KOPT-K1 (cell line): ENCODE data around the gene NOTCH4.
"Not testable (repeated sequence)": the region's sequence is repeated elsewhere in the genome, so short reads cannot be mapped to it uniquely, and the experiment has no call there.

Experiments used
- H3K27ac ChIP-seq: fragments of 200-600 bp; sonication (generic); 2 replicates; pipeline ENCODE4 v1.5.1; 2016; ENCODE audit warnings: antibody characterized with exemption, mild to moderate bottlenecking, low read depth, low read length; ENCODE audit not compliant: poor library complexity, severe bottlenecking
- H3K36me3 ChIP-seq: fragments of 200-600 bp; sonication (generic); 2 replicates; pipeline ENCODE4 v1.5.1; 2017; ENCODE audit warnings: antibody characterized with exemption, mild to moderate bottlenecking, low read length, moderate library complexity; ENCODE audit not compliant: insufficient read depth
- H3K9me3 ChIP-seq: fragments of 200-600 bp; sonication (generic); 2 replicates; pipeline ENCODE4 v1.5.1; 2017; ENCODE audit warnings: antibody characterized with exemption, low read length, mild to moderate bottlenecking; ENCODE audit not compliant: insufficient read depth, poor library complexity, severe bottlenecking

Gene NOTCH4

DNA sequence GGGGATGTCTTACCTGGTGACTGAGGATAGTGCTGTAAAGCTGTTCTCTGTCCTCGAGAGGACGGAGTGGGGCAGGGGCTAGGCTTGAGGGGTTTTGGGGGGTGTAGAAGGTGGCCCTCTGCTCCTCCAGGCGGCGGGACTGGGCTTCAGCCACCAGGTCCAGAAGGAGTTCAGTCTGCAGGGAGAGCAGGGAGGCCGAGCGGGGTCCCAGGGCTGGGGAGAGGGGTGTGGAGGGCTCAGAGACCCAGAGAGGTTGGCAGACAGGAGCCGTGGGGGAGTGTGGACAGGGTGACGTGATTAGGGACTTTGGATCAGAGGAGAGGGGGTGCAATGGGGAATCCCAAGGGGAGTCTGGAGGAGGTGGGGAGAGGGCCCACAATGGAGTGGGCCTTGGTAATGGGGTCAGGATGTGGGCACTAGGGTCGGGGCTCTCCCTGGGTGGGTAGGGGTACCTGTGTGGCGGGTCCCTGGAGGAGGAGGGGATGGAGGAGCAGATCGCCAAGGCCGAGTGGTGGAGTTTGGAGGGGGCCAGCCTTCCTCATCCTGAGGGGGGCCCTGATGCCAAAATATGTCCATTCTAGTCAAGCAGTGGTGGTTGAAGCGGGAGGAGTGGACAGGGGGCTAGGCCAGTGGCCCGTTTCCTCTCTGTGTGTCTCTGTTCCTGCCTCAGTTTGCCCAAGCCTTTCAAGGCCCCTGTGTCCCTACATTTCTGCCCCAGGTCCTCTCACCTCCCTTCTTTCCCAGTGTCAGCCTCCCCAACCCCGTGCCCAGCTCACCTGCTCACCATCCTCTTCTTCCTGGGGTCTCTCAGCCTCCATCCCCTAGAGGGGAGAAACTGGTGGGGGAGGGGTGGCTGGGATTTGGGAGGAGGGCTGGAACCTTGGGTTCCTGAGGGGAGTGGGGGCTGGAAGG, 31.9 kb downstream of the NOTCH4 start:
- H3K9me3 ChIP-seq = no peaks in the 10 kb centered on the region
- peak overlapping the region; percentile 98 for H3K27ac ChIP-seq
- H3K36me3 ChIP-seq = peaks cover 14% of the 10 kb centered on the region

DNA sequence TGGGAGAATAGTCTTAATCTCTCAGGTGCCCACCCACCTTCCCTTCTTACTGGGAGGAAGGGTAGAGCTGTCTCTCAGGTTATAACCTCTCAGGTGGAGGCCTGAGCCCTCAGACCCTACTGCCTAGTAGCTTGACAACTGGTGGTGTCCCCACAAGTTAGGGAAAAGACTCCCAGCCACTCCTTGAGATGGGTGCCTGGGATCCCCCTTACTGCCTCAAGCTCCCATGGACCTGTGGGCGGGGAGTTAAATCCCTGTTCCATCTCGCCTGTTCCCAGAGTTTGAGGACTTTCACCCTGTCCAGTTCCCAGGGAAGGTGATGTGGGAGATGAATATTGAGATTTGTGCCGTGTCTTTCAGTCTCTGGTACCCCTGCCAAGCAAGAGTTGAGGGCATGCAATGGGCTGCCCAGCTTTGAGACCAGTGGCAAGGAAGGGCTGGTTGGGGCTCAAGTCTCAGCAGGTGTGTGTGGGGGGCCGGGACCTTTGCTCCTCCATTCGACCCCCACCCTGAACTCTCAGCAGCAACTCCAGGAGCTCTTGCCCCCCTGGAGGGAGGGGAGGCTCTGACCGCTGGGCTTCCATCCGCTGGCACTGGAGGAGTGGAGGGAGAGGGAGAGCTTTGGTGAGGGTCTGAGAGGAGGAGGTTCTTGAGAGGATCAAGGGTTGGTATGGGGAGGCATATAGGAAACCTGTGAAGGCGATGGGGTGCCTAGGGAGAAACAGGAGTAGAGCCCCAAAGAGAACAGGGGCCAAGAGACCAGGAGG, 32.8 kb downstream of the NOTCH4 start:
- Histone ChIP-seq H3K9me3 (no peaks in the 10 kb centered on the region), H3K27ac (peak overlapping the region; percentile 98), H3K36me3 (peaks cover 22% of the 10 kb centered on the region)

DNA sequence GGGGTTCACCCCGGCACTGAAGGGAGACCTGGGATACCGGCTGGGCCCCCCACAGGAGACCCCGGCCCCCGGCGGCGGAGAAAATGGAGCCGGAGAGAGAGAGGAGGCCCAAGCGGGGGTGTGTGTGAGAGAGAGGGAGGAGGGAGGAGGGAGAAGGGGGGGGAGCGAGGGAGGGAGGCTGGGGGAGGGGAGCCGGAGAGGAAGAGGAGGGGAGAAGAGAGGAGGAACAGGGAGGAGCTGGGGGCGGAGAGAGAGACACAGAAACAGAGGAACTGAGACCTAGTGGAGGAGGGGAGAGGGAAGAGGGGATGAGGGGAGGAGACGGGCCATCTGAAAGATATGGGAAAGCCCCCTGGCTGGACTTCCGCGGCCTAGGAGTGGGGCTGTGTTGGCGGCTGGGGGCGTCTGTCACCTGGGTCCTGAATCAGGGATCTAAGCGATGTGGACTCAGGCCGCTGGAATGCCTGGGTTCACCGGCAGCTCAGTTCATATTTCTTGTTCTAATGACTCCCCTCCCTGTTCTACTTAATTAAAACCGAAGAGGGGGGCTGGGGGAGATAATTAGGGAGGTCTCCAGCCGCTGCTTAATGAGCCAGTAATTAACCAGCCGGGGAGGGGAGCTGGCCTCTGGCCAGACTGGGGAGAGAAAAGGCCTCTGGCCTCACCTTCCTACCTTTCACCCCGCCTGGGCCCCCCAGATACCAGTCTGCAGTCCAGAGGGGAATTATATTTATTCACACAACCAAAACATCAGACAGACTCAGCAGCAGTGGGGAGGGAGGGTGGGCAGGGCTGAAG, 33.6 kb downstream of the NOTCH4 start, which contains the start of gene PBX2:
Gene PBX2, minus strand, starts transcription at position 149 of the 798 bp plus-strand sequence. CDS start 287 bp downstream, outside the sequence.
- Histone ChIP-seq H3K9me3 (no peaks in the 10 kb centered on the region), H3K36me3 (peaks cover 29% of the 10 kb centered on the region), H3K27ac (peak within 1 kb of the TSS; percentile 98)

- Histone ChIP-seq H3K36me3 (peaks cover 29% of the 10 kb centered on the region), H3K9me3 (no peaks in the 10 kb centered on the region), H3K27ac (peak overlapping the region; percentile 98)
These were observed 34.2 kb downstream of the NOTCH4 start for GRCh38 chr6:32189742-32190053.

- Histone ChIP-seq H3K9me3 (no peaks in the 10 kb centered on the region), H3K36me3 (peaks cover 32% of the 10 kb centered on the region), H3K27ac (peak overlapping the region; percentile 98)
These were observed 34.7 kb downstream of the NOTCH4 start for GRCh38 chr6:32189069-32189741.

- Histone ChIP-seq H3K36me3 (peaks cover 39% of the 10 kb centered on the region), H3K27ac (peak overlapping the region; percentile 98), H3K9me3 (no peaks in the 10 kb centered on the region)
These were observed 35.3 kb downstream of the NOTCH4 start for GRCh38 chr6:32188381-32189068.

DNA sequence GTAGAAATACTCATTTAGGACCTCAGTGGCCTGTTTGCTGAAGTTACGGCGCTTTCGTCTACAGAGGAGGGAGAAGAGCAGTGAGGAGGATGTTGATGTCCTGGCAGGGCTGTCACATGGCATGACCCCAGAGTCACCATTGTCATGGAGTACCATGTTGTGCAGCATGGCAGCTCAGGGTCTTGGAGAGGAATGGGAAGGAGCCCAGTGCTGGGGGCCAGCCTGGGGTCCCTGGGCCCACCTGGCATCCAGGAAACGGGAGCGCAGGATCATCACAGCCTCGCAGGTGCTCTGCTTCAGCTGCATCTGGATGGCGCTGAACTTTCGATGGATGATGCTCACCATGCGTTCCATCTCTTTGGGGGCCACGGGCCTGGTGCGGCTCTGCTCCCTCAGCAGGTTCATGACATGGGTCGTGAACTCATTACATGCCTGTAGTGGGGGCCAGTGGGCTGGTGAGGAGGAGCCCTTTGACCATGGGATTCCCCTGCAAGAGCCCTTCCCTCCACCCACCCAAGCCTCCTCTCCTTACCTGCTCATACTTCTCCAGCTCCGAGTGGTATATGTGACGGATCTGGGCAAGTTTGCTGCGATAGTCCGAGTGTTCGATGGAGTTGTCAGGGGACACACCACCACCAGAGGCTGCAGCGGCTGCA, 36.0 kb downstream of the NOTCH4 start:
- H3K9me3 ChIP-seq = not testable (repeated sequence)
- peak overlapping the region; percentile 28 for H3K27ac ChIP-seq
- peaks cover 46% of the 10 kb centered on the region for H3K36me3 ChIP-seq

DNA sequence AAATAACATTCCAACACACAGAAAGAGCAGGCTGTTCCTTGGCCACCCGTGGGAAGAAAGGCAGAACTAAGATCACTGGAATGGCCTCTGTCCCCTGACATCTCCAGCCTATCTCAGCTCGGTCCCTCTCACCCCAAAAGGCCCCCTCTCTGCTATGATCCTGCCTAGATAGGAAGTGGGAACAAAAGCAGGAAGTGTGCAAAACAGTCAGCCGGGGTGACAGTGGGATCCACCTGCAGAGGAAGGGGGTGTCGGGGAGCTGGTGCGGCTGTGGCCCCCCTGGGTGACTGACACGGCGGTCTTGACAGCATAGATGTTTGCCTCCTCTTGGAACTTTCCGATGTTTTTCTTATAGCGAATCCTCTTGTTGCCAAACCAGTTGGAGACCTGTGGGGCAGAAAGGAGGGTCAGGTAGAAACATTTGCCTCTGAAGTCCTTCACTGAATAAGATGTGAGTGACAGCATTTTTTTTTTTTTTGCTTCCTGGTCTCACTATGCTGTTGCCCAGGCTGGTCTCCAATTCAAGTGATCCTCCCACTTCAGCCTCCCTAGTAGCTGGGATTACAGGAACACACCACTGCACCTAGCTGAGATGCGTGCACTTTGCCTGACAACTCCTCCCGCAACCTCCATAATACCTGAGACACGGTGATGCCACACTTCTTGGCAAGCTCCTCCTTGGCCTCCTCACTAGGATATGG, 36.7 kb downstream of the NOTCH4 start:
- Histone ChIP-seq H3K9me3 (no peaks in the 10 kb centered on the region), H3K27ac (peak overlapping the region; percentile 28)

GRCh38 chr6:32186151-32186840, 37.6 kb downstream of the NOTCH4 start:
- H3K27ac ChIP-seq = peak overlapping the region; percentile 28
- H3K36me3 ChIP-seq = peaks cover 61% of the 10 kb centered on the region
- H3K9me3 ChIP-seq = not testable (repeated sequence)

More for the DNA sequence above, 36.7 kb downstream of the NOTCH4 start:
- H3K36me3 ChIP-seq = peaks cover 53% of the 10 kb centered on the region

DNA sequence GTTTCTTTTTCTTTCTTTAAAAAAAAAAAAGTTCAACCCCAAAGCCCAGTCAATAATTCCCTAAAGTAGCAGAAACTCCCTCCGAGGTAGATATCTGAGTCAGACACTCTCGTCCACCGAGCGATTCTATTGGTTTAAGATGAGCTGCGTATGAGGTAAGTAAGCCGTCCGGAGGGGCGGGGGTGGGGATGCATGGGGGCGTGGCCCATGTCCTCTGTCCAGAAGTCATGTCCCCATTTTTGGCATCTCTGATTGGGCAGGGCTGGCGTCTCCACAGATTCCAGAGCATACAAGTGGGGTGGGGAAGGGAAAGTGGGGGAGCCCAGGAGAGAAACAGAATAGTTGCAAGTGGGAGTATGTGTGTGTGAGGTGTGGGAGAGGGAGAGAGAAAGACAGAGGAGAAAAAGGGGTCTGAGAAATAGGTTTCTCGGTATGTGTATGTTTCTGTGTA, 38.2 kb downstream of the NOTCH4 start:
- not testable (repeated sequence) for H3K9me3 ChIP-seq, H3K27ac ChIP-seq
- peaks cover 67% of the 10 kb centered on the region for H3K36me3 ChIP-seq

- H3K36me3 ChIP-seq = peaks cover 78% of the 10 kb centered on the region
- H3K27ac ChIP-seq = no peak within 1 kb of the TSS
- H3K9me3 ChIP-seq = no peaks in the 10 kb centered on the region
These were observed 39.7 kb downstream of the NOTCH4 start, which contains the start of gene AGER for GRCh38 chr6:32184084-32184640. AGER (minus strand) TSS chr6:32184253; CDS start chr6:32184222, 31 bp downstream.

DNA sequence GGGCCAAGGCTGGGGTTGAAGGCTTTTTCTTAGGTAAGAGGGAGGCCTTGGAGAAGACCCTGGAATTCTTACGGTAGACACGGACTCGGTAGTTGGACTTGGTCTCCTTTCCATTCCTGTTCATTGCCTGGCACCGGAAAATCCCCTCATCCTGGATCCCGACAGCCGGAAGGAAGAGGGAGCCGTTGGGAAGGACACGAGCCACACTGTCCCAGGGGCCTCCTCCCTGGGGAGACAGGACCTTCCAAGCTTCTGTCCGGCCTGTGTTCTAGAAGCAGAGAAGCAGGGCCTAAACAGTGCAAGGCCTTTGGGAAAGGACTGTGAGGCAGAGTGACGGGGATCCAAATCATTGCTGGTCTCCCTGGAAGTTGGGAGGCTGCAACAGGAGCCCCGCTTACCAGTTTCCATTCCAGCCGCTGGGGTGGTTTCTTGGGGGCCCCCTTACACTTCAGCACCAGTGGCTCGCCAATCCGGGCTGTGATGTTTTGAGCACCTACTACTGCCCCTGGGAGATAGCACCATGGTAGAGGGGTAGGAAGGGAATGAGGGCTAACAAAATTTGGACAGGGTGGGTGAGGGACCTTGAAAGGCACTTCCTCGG, 40.3 kb downstream of the NOTCH4 start:
- Histone ChIP-seq H3K27ac (no peak overlapping the region), H3K36me3 (peaks cover 78% of the 10 kb centered on the region), H3K9me3 (no peaks in the 10 kb centered on the region)
